OCI-LY7 (cell line): ENCODE measurements around the gene DLEC1.

Source experiments
- CTCF ChIP-seq: fragments of 200-600 bp; sonication (generic); conservative IDR thresholded peaks from 2 replicates; pipeline ENCODE4 v1.5.1; 2014; ENCODE audit warnings: mild to moderate bottlenecking, antibody characterized with exemption, low read length, moderate library complexity, mixed read lengths
- EZH2phosphoT487 ChIP-seq: fragments of 200-600 bp; sonication (generic); IDR thresholded peaks from 2 replicates; pipeline ENCODE4 v1.6.1; 2018; ENCODE audit warnings: low read depth, borderline replicate concordance, mild to moderate bottlenecking, mixed run types, antibody characterized with exemption, low read length, moderate library complexity, mixed read lengths

- no peak for TF ChIP-seq CTCF
- TF ChIP-seq EZH2phosphoT487 = no peak
These were observed 2.1 kb upstream of the DLEC1 start for GRCh38 chr3:38036906-38037305.
